ENCODE measurements around the gene CDR2. TPM values are rescaled to one million over a fixed set of nuclear protein-coding genes. Genes with fewer than 3 reads are reported as not detected.

Gene CDR2
- total and polyA plus RNA-seq, 2 donors (not counting 1 experiment from before 2014, with no cell fraction given) = 8.0 to 11.3 TPM

GRCh38 chr16:22375117-22375962, 921 bp upstream of the CDR2 start:
- peak overlapping the region; percentile 82 for H3K9ac ChIP-seq (ENCODE audit: low read length)
- no peaks in the 10 kb centered on the region for H3K9me3 ChIP-seq (ENCODE audit: control extremely low read depth in 1 of 3, control insufficient read depth in 2 of 3, insufficient read depth in 1 of 3, low read length in 2 of 3)
- H3K27me3 ChIP-seq (replicated peaks in 1 of 4; ENCODE audit: control extremely low read depth in 1 of 4, control insufficient read depth in 3 of 4, insufficient read depth in 4 of 4, low read length in 3 of 4) = no peaks in the 10 kb centered on the region
- H3K27ac Mint-ChIP-seq = peak overlapping the region; percentile 46
- DNase-seq = no peak
- peaks cover 13 to 14% of the 10 kb centered on the region in 2 donors for H3K4me1 ChIP-seq (ENCODE audit: control insufficient read depth in 2 of 2, insufficient read depth in 2 of 2, low read length in 2 of 2)
- H3K36me3 ChIP-seq (replicated peaks in 1 of 2; ENCODE audit: control extremely low read depth in 1 of 2, control insufficient read depth in 1 of 2, extremely low read depth in 1 of 2, insufficient read depth in 2 of 2, low read length in 1 of 2) = no peaks in the 10 kb centered on the region
- intact Hi-C loops (cut with micrococcal nuclease) = loop anchor here (2.0 kb wide), 3 partner anchors 17 to 185 kb away; no protein-coding TSS in a partner anchor
- peak overlapping the region; percentile 91 for H3K4me2 ChIP-seq (replicated peaks; ENCODE audit: low read depth, low read length, poor library complexity, severe bottlenecking)
- H3K4me1 Mint-ChIP-seq = peaks cover 19% of the 10 kb centered on the region
- ChIA-PET POLR2A (no interaction called here), CTCF (no interaction called here)
- peak overlapping the region; percentile 6 to 92 (median 80) for H3K4me3 ChIP-seq (ENCODE audit: control extremely low read depth in 1 of 5, extremely low read depth in 1 of 5, insufficient read depth in 1 of 5, low read depth in 2 of 5, low read length in 4 of 5)
- TF ChIP-seq EZH2 (IDR thresholded peaks at IDR 0.05; ENCODE audit: borderline replicate concordance, insufficient read depth, low read depth, low read length, poor library complexity, severe bottlenecking) = no peak
- TF ChIP-seq CTCF (IDR thresholded peaks at IDR 0.05) = no peak
- H3K27me3 Mint-ChIP-seq = no peaks in the 10 kb centered on the region
- H3K4me3 Mint-ChIP-seq = peak overlapping the region; percentile 98
- peaks cover 12% of the 10 kb centered on the region for H3K79me2 ChIP-seq (ENCODE audit: control insufficient read depth, insufficient read depth, low read length)
- H4K20me1 ChIP-seq (ENCODE audit: control insufficient read depth, insufficient read depth, low read length, poor library complexity, severe bottlenecking) = no peaks in the 10 kb centered on the region
- H3K27ac ChIP-seq (ENCODE audit: low read length in 2 of 2) = peak overlapping the region in 1 of 2 donors; percentile 41
- WGBS (ENCODE audit: insufficient coverage) = 25% methylated on average over 18 of the region's 28 CpGs
- peak overlapping the region; percentile 89 for H2AFZ ChIP-seq (ENCODE audit: insufficient read depth, low read depth, low read length, poor library complexity, severe bottlenecking)
- ATAC-seq (ENCODE audit: low read depth) = no peak
- H3K9me3 Mint-ChIP-seq (ENCODE audit: insufficient read depth) = no peaks in the 10 kb centered on the region
